Measurements from ENCODE around the gene MIA2.

The MIA2 gene

GRCh38 chr14:39395555-39396254, 162.0 kb downstream of the MIA2 start:
- no peak for DNase-seq

GRCh38 chr14:39396448-39396847, 162.7 kb downstream of the MIA2 start:
- no peak for DNase-seq

- no peak for DNase-seq
These were observed 164.7 kb downstream of the MIA2 start for GRCh38 chr14:39398382-39398781.

- no peak for DNase-seq
These were observed 172.8 kb downstream of the MIA2 start for GRCh38 chr14:39406560-39406959.

GRCh38 chr14:39416072-39416471, 182.4 kb downstream of the MIA2 start:
- DNase-seq = peak; percentile 53

- DNase-seq = no peak
These were observed 183.3 kb downstream of the MIA2 start for GRCh38 chr14:39417014-39417413.

GRCh38 chr14:39419272-39419671, 185.6 kb downstream of the MIA2 start:
- DNase-seq = no peak

GRCh38 chr14:39422243-39422642, 188.5 kb downstream of the MIA2 start:
- DNase-seq = peak; percentile 43

GRCh38 chr14:39423793-39424192, 190.1 kb downstream of the MIA2 start:
- DNase-seq = no peak

- DNase-seq = no peak
These were observed 192.2 kb downstream of the MIA2 start for GRCh38 chr14:39425947-39426346.

GRCh38 chr14:39426605-39427004, 192.9 kb downstream of the MIA2 start:
- DNase-seq = peak; percentile 30

- no peak for DNase-seq
These were observed 194.4 kb downstream of the MIA2 start for GRCh38 chr14:39428118-39428517.

- DNase-seq = no peak
These were observed 197.2 kb downstream of the MIA2 start for GRCh38 chr14:39430762-39431415.

GRCh38 chr14:39431416-39432178, 197.9 kb downstream of the MIA2 start:
- DNase-seq = peak; percentile 83

- DNase-seq = peak; percentile 97
These were observed 198.5 kb downstream of the MIA2 start, which contains the start of gene FBXO33 for GRCh38 chr14:39432179-39432618. FBXO33 (minus strand) TSS chr14:39432433; CDS start chr14:39432162, 271 bp downstream.

- peak; percentile 95 for DNase-seq
These were observed 199.1 kb downstream of the MIA2 start for GRCh38 chr14:39432619-39433451.

GRCh38 chr14:39433452-39433813, 199.7 kb downstream of the MIA2 start:
- no peak for DNase-seq

GRCh38 chr14:39434401-39434800, 200.7 kb downstream of the MIA2 start:
- no peak for DNase-seq

- DNase-seq = no peak
These were observed 201.5 kb downstream of the MIA2 start for GRCh38 chr14:39435241-39435640.

Measured in eye (tissue), 1 donor.